Liver (tissue), 9 donors: ENCODE results near the gene MAPKBP1. TPM values are rescaled to one million over a fixed set of nuclear protein-coding genes. Genes with fewer than 3 reads are reported as not detected.

ENCODE experiments used
- DNase-seq: peaks from one replicate; pipeline ENCODE4 v3.0.0-alpha.2; 2017; ENCODE audit warnings: low spot score
- H3K27ac ChIP-seq, 2 donors: one replicate each; pipeline ENCODE4 v1.7.0; 2013; ENCODE audit warnings: inconsistent platforms in 2 of 2, low read length in 2 of 2, control low read depth in 1 of 2, low read depth in 1 of 2, mild to moderate bottlenecking in 1 of 2
- H3K27me3 ChIP-seq, 4 donors: one replicate each; pipeline versions ENCODE4 v1.6.1 to v1.7.0; 2013; ENCODE audit warnings: low read length in 3 of 4, inconsistent platforms in 1 of 4, mild to moderate bottlenecking in 1 of 4, moderate library complexity in 1 of 4; ENCODE audit not compliant: control insufficient read depth in 4 of 4, insufficient read depth in 4 of 4
- H3K36me3 ChIP-seq, 4 donors: one replicate each; pipeline versions ENCODE4 v1.6.1 to v1.7.0; 2013; ENCODE audit warnings: low read length in 3 of 4, mild to moderate bottlenecking in 3 of 4, low read depth in 1 of 4, moderate library complexity in 1 of 4; ENCODE audit not compliant: control insufficient read depth in 4 of 4, insufficient read depth in 3 of 4
- H3K4me1 ChIP-seq, 4 donors: one replicate each; pipeline versions ENCODE4 v1.6.1 to v1.7.0; 2013; ENCODE audit warnings: low read length in 3 of 4, mild to moderate bottlenecking in 3 of 4, moderate library complexity in 1 of 4; ENCODE audit not compliant: control insufficient read depth in 4 of 4, insufficient read depth in 4 of 4
- H3K4me3 ChIP-seq, 3 donors: one replicate each; pipeline versions ENCODE4 v1.6.1 to v1.7.0; 2013; ENCODE audit warnings: low read length in 3 of 3, control low read depth in 1 of 3, low read depth in 1 of 3, mild to moderate bottlenecking in 1 of 3
- H3K9ac ChIP-seq, 2 donors: one replicate each; pipeline ENCODE4 v1.7.0; 2013; ENCODE audit warnings: low read length in 2 of 2, mild to moderate bottlenecking in 2 of 2, moderate library complexity in 2 of 2, control low read depth in 1 of 2, low read depth in 1 of 2
- H3K9me3 ChIP-seq, 4 donors: one replicate each; pipeline versions ENCODE4 v1.6.1 to v1.7.0; 2013; ENCODE audit warnings: low read length in 3 of 4; ENCODE audit not compliant: control insufficient read depth in 4 of 4
- EGR1 ChIP-seq, 2 donors: IDR thresholded peaks; 2 replicates each; pipeline ENCODE4 v1.6.1; 2016 to 2018; ENCODE audit warnings: antibody characterized with exemption in 2 of 2, low read depth in 2 of 2
- FOXA1 ChIP-seq: IDR thresholded peaks from 2 replicates; pipeline ENCODE4 v1.6.1; 2016; ENCODE audit warnings: antibody characterized with exemption
- FOXA2 ChIP-seq: IDR thresholded peaks from 2 replicates; pipeline ENCODE4 v1.6.1; 2016; ENCODE audit warnings: antibody characterized with exemption
- GABPA ChIP-seq, 2 donors: IDR thresholded peaks in 1 of 2; conservative IDR thresholded peaks in 1 of 2; 2 replicates each; pipeline ENCODE4 v1.6.1; 2016; ENCODE audit warnings: antibody characterized with exemption in 2 of 2, mild to moderate bottlenecking in 1 of 2, moderate library complexity in 1 of 2
- HNF4A ChIP-seq, 2 donors: conservative IDR thresholded peaks; 2 replicates each; pipeline ENCODE4 v1.6.1; 2016; ENCODE audit warnings: antibody characterized with exemption in 2 of 2, mild to moderate bottlenecking in 2 of 2
- HNF4G ChIP-seq: IDR thresholded peaks from 2 replicates; pipeline ENCODE4 v1.6.1; 2016; ENCODE audit warnings: antibody characterized with exemption
- JUND ChIP-seq, 2 donors: IDR thresholded peaks; 2 replicates each; pipeline ENCODE4 v1.6.1; 2016; ENCODE audit warnings: antibody characterized with exemption in 2 of 2
- MAX ChIP-seq: IDR thresholded peaks from 2 replicates; pipeline ENCODE4 v1.6.1; 2016; ENCODE audit warnings: antibody characterized with exemption
- NR2F2 ChIP-seq: IDR thresholded peaks from 2 replicates; pipeline ENCODE4 v1.6.1; 2016; ENCODE audit warnings: antibody characterized with exemption
- RAD21 ChIP-seq, 2 donors: IDR thresholded peaks; 2 replicates each; pipeline ENCODE4 v1.6.1; 2016; ENCODE audit warnings: antibody characterized with exemption in 2 of 2, mild to moderate bottlenecking in 2 of 2
- REST ChIP-seq: IDR thresholded peaks from 2 replicates; pipeline ENCODE4 v1.6.1; 2016; ENCODE audit warnings: antibody characterized with exemption, mild to moderate bottlenecking
- RXRA ChIP-seq, 2 donors: IDR thresholded peaks; 2 replicates each; pipeline ENCODE4 v1.6.1; 2017 to 2018; ENCODE audit warnings: antibody characterized with exemption in 2 of 2, mild to moderate bottlenecking in 1 of 2
- SP1 ChIP-seq: IDR thresholded peaks from 2 replicates; pipeline ENCODE4 v1.6.1; 2018; ENCODE audit warnings: antibody characterized with exemption, mild to moderate bottlenecking
- TAF1 ChIP-seq: conservative IDR thresholded peaks from 2 replicates; pipeline ENCODE4 v1.6.1; 2016; ENCODE audit warnings: antibody characterized with exemption, mild to moderate bottlenecking
- YY1 ChIP-seq: IDR thresholded peaks from 2 replicates; pipeline ENCODE4 v1.6.1; 2016; ENCODE audit warnings: antibody characterized with exemption, mild to moderate bottlenecking
- WGBS: extraction: QIAGEN DNeasy Blood & Tissue Kit; methylation state at CpG from one replicate; pipeline ENCODE4 v1.1.7; 2013; 5-methylcytosine and 5-hydroxymethylcytosine counted together
- polyA plus RNA-seq, 2 donors: library from polyadenylated mRNA; stranded (reverse) in 1 of 2; unstranded in 1 of 2; fragments of 200-250 nt in 1 of 2; fragments of >200 nt in 1 of 2; fragmentation: Nextera tagmentation in 1 of 2; extraction: Ambion mirVana in 1 of 2; gene quantifications; one replicate each; pipeline versions ENCODE4 v1.2.1 to v1.2.3, GENCODE V29; 2013 to 2015
- total RNA-seq, 2 donors: library from RNA; depleted of rRNA; stranded (reverse); fragments of >200 nt; gene quantifications; one replicate each; pipeline ENCODE4 v1.2.3, GENCODE V29; 2014
- TF ChIP-seq, protein P1 (sequence below): fragments of 150-350 bp; IDR thresholded peaks from 2 replicates; pipeline ENCODE4 v1.5.1; 2017; ENCODE audit warnings: improper control_type of control experiment, low read depth, low read length; ENCODE audit not compliant: missing input control
- TF ChIP-seq, protein P2 (sequence below): IDR thresholded peaks from 2 replicates; pipeline ENCODE4 v1.6.1; 2016; ENCODE audit warnings: antibody characterized with exemption
- TF ChIP-seq, protein P3 (sequence below): IDR thresholded peaks from 2 replicates; pipeline ENCODE4 v1.6.1; 2016; ENCODE audit warnings: antibody characterized with exemption
- donor health status: healthy.
- donor health status: healthy.
- donor health status: healthy.
- donor health status: healthy.
- donor health status: healthy.

MAPKBP1 gene
- total and polyA plus RNA-seq, 4 donors = 0.89 to 10.3 (median 2.7) TPM

- Histone ChIP-seq H3K27me3 (no peaks in the 10 kb centered on the region), H3K27ac (no peak overlapping the region), H3K9me3 (no peaks in the 10 kb centered on the region), H3K4me3 (no peak overlapping the region), H3K4me1 (peaks cover 3 to 15% (median 12%) of the 10 kb centered on the region in 4 donors), H3K9ac (no peak overlapping the region), H3K36me3 (no peaks in the 10 kb centered on the region)
- no peak for DNase-seq
- TF ChIP-seq SP1 (no peak), MAX (no peak)
- TF ChIP-seq, protein P1, sequence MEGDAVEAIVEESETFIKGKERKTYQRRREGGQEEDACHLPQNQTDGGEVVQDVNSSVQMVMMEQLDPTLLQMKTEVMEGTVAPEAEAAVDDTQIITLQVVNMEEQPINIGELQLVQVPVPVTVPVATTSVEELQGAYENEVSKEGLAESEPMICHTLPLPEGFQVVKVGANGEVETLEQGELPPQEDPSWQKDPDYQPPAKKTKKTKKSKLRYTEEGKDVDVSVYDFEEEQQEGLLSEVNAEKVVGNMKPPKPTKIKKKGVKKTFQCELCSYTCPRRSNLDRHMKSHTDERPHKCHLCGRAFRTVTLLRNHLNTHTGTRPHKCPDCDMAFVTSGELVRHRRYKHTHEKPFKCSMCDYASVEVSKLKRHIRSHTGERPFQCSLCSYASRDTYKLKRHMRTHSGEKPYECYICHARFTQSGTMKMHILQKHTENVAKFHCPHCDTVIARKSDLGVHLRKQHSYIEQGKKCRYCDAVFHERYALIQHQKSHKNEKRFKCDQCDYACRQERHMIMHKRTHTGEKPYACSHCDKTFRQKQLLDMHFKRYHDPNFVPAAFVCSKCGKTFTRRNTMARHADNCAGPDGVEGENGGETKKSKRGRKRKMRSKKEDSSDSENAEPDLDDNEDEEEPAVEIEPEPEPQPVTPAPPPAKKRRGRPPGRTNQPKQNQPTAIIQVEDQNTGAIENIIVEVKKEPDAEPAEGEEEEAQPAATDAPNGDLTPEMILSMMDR = no peak
- TF ChIP-seq, protein P2, sequence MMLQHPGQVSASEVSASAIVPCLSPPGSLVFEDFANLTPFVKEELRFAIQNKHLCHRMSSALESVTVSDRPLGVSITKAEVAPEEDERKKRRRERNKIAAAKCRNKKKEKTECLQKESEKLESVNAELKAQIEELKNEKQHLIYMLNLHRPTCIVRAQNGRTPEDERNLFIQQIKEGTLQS = no peak
- 81% methylated on average over 13 of the region's 13 CpGs for WGBS
Measured at GRCh38 chr15:41876007-41876406, 101.7 kb downstream of the MAPKBP1 start.

- 61% methylated on average over 12 of the region's 12 CpGs for WGBS
- H3K27me3 ChIP-seq = no peaks in the 10 kb centered on the region
- H3K9me3 ChIP-seq = no peaks in the 10 kb centered on the region
- no peak overlapping the region for H3K9ac ChIP-seq
- no peak for TF ChIP-seq HNF4G
- TF ChIP-seq, protein P3, sequence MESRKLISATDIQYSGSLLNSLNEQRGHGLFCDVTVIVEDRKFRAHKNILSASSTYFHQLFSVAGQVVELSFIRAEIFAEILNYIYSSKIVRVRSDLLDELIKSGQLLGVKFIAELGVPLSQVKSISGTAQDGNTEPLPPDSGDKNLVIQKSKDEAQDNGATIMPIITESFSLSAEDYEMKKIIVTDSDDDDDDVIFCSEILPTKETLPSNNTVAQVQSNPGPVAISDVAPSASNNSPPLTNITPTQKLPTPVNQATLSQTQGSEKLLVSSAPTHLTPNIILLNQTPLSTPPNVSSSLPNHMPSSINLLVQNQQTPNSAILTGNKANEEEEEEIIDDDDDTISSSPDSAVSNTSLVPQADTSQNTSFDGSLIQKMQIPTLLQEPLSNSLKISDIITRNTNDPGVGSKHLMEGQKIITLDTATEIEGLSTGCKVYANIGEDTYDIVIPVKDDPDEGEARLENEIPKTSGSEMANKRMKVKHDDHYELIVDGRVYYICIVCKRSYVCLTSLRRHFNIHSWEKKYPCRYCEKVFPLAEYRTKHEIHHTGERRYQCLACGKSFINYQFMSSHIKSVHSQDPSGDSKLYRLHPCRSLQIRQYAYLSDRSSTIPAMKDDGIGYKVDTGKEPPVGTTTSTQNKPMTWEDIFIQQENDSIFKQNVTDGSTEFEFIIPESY = no peak
- no peak for TF ChIP-seq NR2F2
- TF ChIP-seq MAX = no peak
- TF ChIP-seq FOXA1 = no peak
- no peak for TF ChIP-seq JUND (IDR thresholded peaks at IDR 0.05)
- no peak for TF ChIP-seq RXRA (IDR thresholded peaks at IDR 0.05)
- no peak for TF ChIP-seq TAF1
- TF ChIP-seq RAD21 (IDR thresholded peaks at IDR 0.05) = no peak
- TF ChIP-seq EGR1 (IDR thresholded peaks at IDR 0.05; ENCODE audit: low read depth in 2 of 2) = no peak
- no peak for TF ChIP-seq REST
- TF ChIP-seq GABPA (IDR thresholded peaks at IDR 0.05 in 1 of 2, conservative IDR thresholded peaks at IDR 0.05 in 1 of 2) = no peak
- TF ChIP-seq HNF4A (conservative IDR thresholded peaks at IDR 0.05) = no peak
- no peak for TF ChIP-seq FOXA2
- no peak for TF ChIP-seq SP1
- no peak for TF ChIP-seq YY1
- TF ChIP-seq, protein P1 = no peak
- H3K4me3 ChIP-seq = no peak overlapping the region
- H3K4me1 ChIP-seq = peaks cover 9 to 20% (median 18%) of the 10 kb centered on the region in 4 donors
- H3K27ac ChIP-seq = no peak overlapping the region
- DNase-seq = no peak
- no peaks in the 10 kb centered on the region for H3K36me3 ChIP-seq
Measured at GRCh38 chr15:41876689-41877088, 102.4 kb downstream of the MAPKBP1 start.
